Measurements from ENCODE around the gene TMTC1. TPM values are rescaled to one million over a fixed set of nuclear protein-coding genes. Genes with fewer than 3 reads are reported as not detected.

The TMTC1 gene
- total and polyA plus RNA-seq, 8 donors: 0.85 to 37.7 (median 1.9) TPM

GRCh38 chr12:29565727-29566126 is 218.0 kb downstream of the TMTC1 start:
- TF ChIP-seq, protein P1, sequence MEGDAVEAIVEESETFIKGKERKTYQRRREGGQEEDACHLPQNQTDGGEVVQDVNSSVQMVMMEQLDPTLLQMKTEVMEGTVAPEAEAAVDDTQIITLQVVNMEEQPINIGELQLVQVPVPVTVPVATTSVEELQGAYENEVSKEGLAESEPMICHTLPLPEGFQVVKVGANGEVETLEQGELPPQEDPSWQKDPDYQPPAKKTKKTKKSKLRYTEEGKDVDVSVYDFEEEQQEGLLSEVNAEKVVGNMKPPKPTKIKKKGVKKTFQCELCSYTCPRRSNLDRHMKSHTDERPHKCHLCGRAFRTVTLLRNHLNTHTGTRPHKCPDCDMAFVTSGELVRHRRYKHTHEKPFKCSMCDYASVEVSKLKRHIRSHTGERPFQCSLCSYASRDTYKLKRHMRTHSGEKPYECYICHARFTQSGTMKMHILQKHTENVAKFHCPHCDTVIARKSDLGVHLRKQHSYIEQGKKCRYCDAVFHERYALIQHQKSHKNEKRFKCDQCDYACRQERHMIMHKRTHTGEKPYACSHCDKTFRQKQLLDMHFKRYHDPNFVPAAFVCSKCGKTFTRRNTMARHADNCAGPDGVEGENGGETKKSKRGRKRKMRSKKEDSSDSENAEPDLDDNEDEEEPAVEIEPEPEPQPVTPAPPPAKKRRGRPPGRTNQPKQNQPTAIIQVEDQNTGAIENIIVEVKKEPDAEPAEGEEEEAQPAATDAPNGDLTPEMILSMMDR (IDR thresholded peaks at IDR 0.05): no peak

DNA sequence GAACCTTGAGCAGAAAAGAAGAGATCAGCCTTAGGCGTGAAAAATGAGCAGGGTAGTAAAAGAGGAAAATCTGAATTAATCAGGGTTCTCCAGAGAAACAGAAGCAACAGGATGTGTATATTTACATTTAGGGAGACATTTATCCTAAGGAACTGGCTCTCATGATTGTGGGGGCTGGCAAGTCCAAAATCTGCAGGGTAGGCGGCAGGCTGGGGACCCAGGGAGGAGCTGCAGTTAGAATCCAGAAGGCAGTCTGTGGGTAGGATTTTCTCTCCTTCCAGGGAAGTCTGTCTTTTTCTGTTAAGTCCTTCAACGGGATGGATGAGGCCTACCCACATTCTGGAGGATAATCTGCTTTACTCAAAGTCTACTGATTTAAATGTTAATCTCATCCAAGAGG is 218.8 kb downstream of the TMTC1 start:
- Histone ChIP-seq H3K4me1 (peaks cover 11 to 19% of the 10 kb centered on the region in 2 donors), H3K4me3 (no peak overlapping the region), H3K9me3 (no peaks in the 10 kb centered on the region), H3K27ac (peak overlapping the region in 1 of 2 donors; percentile 68), H3K27me3 (no peaks in the 10 kb centered on the region), H3K36me3 (no peaks in the 10 kb centered on the region)
- DNase-seq: no peak
- intact Hi-C loops (cut with DNase I): no loop called here
- no peak for ATAC-seq
- TF ChIP-seq, protein P1 (IDR thresholded peaks at IDR 0.05): no peak

More at GRCh38 chr12:29565727-29566126, 218.0 kb downstream of the TMTC1 start:
- no peak for DNase-seq
- intact Hi-C loops (cut with DNase I): no loop called here
- H3K27me3 ChIP-seq: no peaks in the 10 kb centered on the region
- H3K4me1 ChIP-seq: peaks cover 11 to 19% of the 10 kb centered on the region in 2 donors
- no peaks in the 10 kb centered on the region for H3K9me3 ChIP-seq
- ATAC-seq: no peak
- no peak overlapping the region for H3K4me3 ChIP-seq
- H3K27ac ChIP-seq: no peak overlapping the region
- no peaks in the 10 kb centered on the region for H3K36me3 ChIP-seq

DNA sequence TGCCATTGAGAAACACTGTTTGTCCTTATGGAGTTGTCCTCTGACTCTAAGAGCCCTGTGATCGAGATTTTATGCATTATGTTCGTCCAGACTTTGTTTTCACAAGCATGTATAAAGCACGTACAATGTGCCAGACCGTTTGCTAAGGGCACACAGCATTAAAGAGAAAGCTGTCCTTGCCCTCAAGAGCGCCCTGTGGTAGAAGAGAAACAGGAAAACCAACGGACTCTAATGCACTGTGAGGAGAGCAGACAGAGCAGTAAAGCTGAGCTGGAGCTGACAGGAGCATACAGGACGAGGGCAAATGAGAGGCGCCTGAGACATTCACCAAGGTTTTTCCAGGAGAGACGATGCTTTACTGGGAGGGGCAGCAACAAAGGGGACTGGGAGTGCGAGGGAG is 220.1 kb downstream of the TMTC1 start:
- H3K27ac ChIP-seq: peak overlapping the region in 1 of 2 donors; percentile 68
- peaks cover 11 to 19% of the 10 kb centered on the region in 2 donors for H3K4me1 ChIP-seq
- TF ChIP-seq, protein P1 (IDR thresholded peaks at IDR 0.05): no peak
- intact Hi-C loops (cut with DNase I): no loop called here
- no peak for ATAC-seq
- no peak overlapping the region for H3K4me3 ChIP-seq
- no peaks in the 10 kb centered on the region for H3K27me3 ChIP-seq
- DNase-seq: no peak
- no peaks in the 10 kb centered on the region for H3K9me3 ChIP-seq
- H3K36me3 ChIP-seq: no peaks in the 10 kb centered on the region

DNA sequence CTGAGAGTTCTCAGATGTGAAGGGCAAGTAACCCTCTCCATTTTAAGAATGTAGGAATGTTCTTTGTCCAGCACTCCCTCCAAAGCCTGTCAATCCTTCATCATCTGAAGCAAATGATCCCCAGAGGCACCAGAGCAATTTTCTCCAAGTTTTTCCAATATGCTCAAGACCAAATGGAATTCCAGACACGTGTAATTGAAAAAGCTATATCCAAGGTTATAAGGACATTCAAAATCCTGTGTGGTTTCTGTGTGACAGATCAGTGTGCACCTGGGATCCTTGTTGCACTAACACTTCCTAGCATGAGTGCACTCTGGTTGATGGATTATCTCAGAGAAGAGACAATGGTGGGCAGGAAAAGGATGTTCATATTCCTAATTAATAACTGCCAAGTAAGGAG is 220.7 kb downstream of the TMTC1 start:
- Histone ChIP-seq H3K4me1 (peaks cover 11 to 19% of the 10 kb centered on the region in 2 donors), H3K9me3 (no peaks in the 10 kb centered on the region), H3K36me3 (no peaks in the 10 kb centered on the region), H3K27me3 (no peaks in the 10 kb centered on the region), H3K4me3 (no peak overlapping the region), H3K27ac (peak overlapping the region; percentile 42 to 68)
- TF ChIP-seq, protein P1 (IDR thresholded peaks at IDR 0.05): no peak
- intact Hi-C loops (cut with DNase I): no loop called here
- DNase-seq (no peak), ATAC-seq (no peak)

- Histone ChIP-seq H3K9me3 (no peaks in the 10 kb centered on the region), H3K4me3 (no peak overlapping the region), H3K27me3 (no peaks in the 10 kb centered on the region), H3K27ac (peak overlapping the region; percentile 42 to 68), H3K4me1 (peaks cover 11 to 19% of the 10 kb centered on the region in 2 donors), H3K36me3 (no peaks in the 10 kb centered on the region)
- DNase-seq: no peak
- peak; percentile 84 for ATAC-seq
- TF ChIP-seq, protein P1 (IDR thresholded peaks at IDR 0.05): no peak
- intact Hi-C loops (cut with DNase I): no loop called here
Observed at GRCh38 chr12:29562110-29562804, 221.5 kb downstream of the TMTC1 start.
